Skeletal muscle satellite cell (primary cell): ENCODE data around the gene TVP23A. TPM values are rescaled to one million over a fixed set of nuclear protein-coding genes. Genes with fewer than 3 reads are reported as not detected.

Source experiments
- small RNA-seq: library from RNA; depleted of rRNA; stranded (forward); fragments of <200 nt; gene quantifications from one replicate; pipeline ENCODE3, GENCODE V24; 2012

TVP23A gene

Small RNAs within 50 kb of the gene (small RNA-seq; reads per million reads assigned to genes)
- not detected for gene MTND4LP24
- not detected for gene MTND6P33
